T-cell (primary cell): ENCODE data around the gene ESR1. TPM values are rescaled to one million over a fixed set of nuclear protein-coding genes. Genes with fewer than 3 reads are reported as not detected.
"Not testable (repeated sequence)": the region's sequence is repeated elsewhere in the genome, so short reads cannot be mapped to it uniquely, and the experiment has no call there.

Experiments used
- ATAC-seq, 4 experiments: fragments of 200-7000 bp in 3 of 4; fragments of 150-1000 bp in 1 of 4; cut with Tn5 transposase; replicated peaks in 1 of 4; 1 replicate in 3 of 4; 2 replicates in 1 of 4; pipeline ENCODE4 v1.10.0; 2021; ENCODE audit warnings: moderate library complexity in 3 of 4, mild to moderate bottlenecking in 2 of 4, moderate number of reproducible peaks in 1 of 4
- CTCF ChIA-PET, 2 donors: fragments of 300-600 bp; sonication (Branson Sonifier 250); formaldehyde crosslinking; loops; one replicate each; lab custom pipeline; 2022; ENCODE audit warnings: antibody characterized with exemption in 2 of 2; lab: Charles Lee
- POLR2A ChIA-PET, 2 donors: fragments of 300-600 bp; sonication (Branson Sonifier 250); formaldehyde crosslinking; loops; one replicate each; lab custom pipeline; 2022; ENCODE audit warnings: antibody characterized with exemption in 2 of 2; lab: Charles Lee
- DNase-seq, 35 experiments: peaks; one replicate each; pipeline versions ENCODE4 v3.0.0 to v3.0.0-alpha.2; 2013 to 2023
- H3K27ac ChIP-seq: one replicate; pipeline ENCODE4 v1.5.1; 2013; ENCODE audit warnings: low read length
- H3K27me3 ChIP-seq, 2 experiments: replicated peaks in 1 of 2; 1 replicate in 1 of 2; 2 replicates in 1 of 2; pipeline versions ENCODE4 v1.6.1 to v1.7.0; 2013; ENCODE audit warnings: low read length in 1 of 2, mixed read lengths in 1 of 2; ENCODE audit not compliant: control insufficient read depth in 2 of 2, insufficient read depth in 2 of 2; ENCODE audit errors: extremely low read depth in 1 of 2
- H3K36me3 ChIP-seq, 2 donors: 1 replicate in 1 of 2; 2 replicates in 1 of 2; pipeline versions ENCODE4 v1.6.1 to v1.7.0; 2013; ENCODE audit warnings: low read length in 1 of 2; ENCODE audit not compliant: control insufficient read depth in 2 of 2, insufficient read depth in 1 of 2; ENCODE audit errors: extremely low read depth in 1 of 2
- H3K4me1 ChIP-seq, 2 experiments: 1 replicate in 1 of 2; 2 replicates in 1 of 2; pipeline versions ENCODE4 v1.6.1 to v1.7.0; 2013; ENCODE audit warnings: low read length in 2 of 2, mixed read lengths in 1 of 2; ENCODE audit not compliant: insufficient read depth in 2 of 2, control insufficient read depth in 1 of 2; ENCODE audit errors: extremely low read depth in 1 of 2
- H3K4me3 ChIP-seq, 2 donors: 1 replicate in 1 of 2; 2 replicates in 1 of 2; pipeline versions ENCODE4 v1.5.1 to v1.7.0; 2013; ENCODE audit warnings: mild to moderate bottlenecking in 2 of 2, low read length in 1 of 2, moderate library complexity in 1 of 2; ENCODE audit not compliant: control insufficient read depth in 1 of 2; ENCODE audit errors: extremely low read depth in 1 of 2
- H3K9me3 ChIP-seq: 2 replicates; pipeline ENCODE4 v1.7.0; 2013
- H3K27ac Mint-ChIP-seq, 2 donors: one replicate each; pipeline ENCODE4 v1.8.0; 2020 to 2021; ENCODE audit warnings: mild to moderate bottlenecking in 2 of 2, mixed read lengths in 2 of 2
- H3K27me3 Mint-ChIP-seq, 2 donors: one replicate each; pipeline ENCODE4 v1.8.0; 2021 to 2022; ENCODE audit warnings: mixed read lengths in 2 of 2
- H3K36me3 Mint-ChIP-seq: one replicate; pipeline ENCODE4 v1.8.0; 2021; ENCODE audit warnings: mixed read lengths
- H3K4me1 Mint-ChIP-seq, 3 donors: one replicate each; pipeline ENCODE4 v1.8.0; 2020 to 2022; ENCODE audit warnings: mixed read lengths in 3 of 3, mild to moderate bottlenecking in 1 of 3
- H3K4me3 Mint-ChIP-seq, 3 donors: one replicate each; pipeline ENCODE4 v1.8.0; 2020 to 2022; ENCODE audit warnings: mild to moderate bottlenecking in 3 of 3, mixed read lengths in 3 of 3, moderate library complexity in 3 of 3
- H3K9me3 Mint-ChIP-seq, 3 donors: one replicate each; pipeline ENCODE4 v1.8.0; 2020 to 2022; ENCODE audit warnings: mixed read lengths in 3 of 3
- WGBS: methylation state at CpG from one replicate; pipeline ENCODE4 v1.1.5; 2013; ENCODE audit warnings: missing lambda C conversion rate; ENCODE audit not compliant: insufficient coverage; 5-methylcytosine and 5-hydroxymethylcytosine counted together
- total RNA-seq, 35 experiments: library from RNA in 6 of 35; stranded (reverse) in 6 of 35; fragments of 120-200 nt in 1 of 35; gene quantifications; one replicate each; pipeline versions ENCODE4 v1.2.1 to v1.2.4 and lab custom pipeline; 2013 to 2026

ESR1 gene
- total RNA-seq, 5 donors from 2014 or later (not counting 1 experiment from before 2014, with no cell fraction given) = 1.5 to 7.3 (median 5.8) TPM

- no peak overlapping the region for H3K4me3 ChIP-seq
- H3K27me3 Mint-ChIP-seq = peaks cover 0 to 5% of the 10 kb centered on the region in 2 donors
- no peaks in the 10 kb centered on the region for H3K4me1 Mint-ChIP-seq
- no peaks in the 10 kb centered on the region for H3K9me3 ChIP-seq
- H3K27me3 ChIP-seq = peaks cover 0 to 3% of the 10 kb centered on the region in 2 experiments
- no peak overlapping the region for H3K27ac Mint-ChIP-seq
- ATAC-seq (no peak), DNase-seq (no peak)
- peaks cover 4% of the 10 kb centered on the region for H3K36me3 Mint-ChIP-seq
- no peak overlapping the region for H3K4me3 Mint-ChIP-seq
- POLR2A ChIA-PET = no interaction called here
- no peak overlapping the region for H3K27ac ChIP-seq
- CTCF ChIA-PET = no interaction called here
- WGBS = no CpG with 5 or more reads among the region's 4 CpGs
- H3K4me1 ChIP-seq = no peaks in the 10 kb centered on the region
- H3K9me3 Mint-ChIP-seq = no peaks in the 10 kb centered on the region
- H3K36me3 ChIP-seq = no peaks in the 10 kb centered on the region
These were observed 166.7 kb downstream of the ESR1 start for GRCh38 chr6:151974061-151974617.

- WGBS = no CpG with 5 or more reads among the region's 1 CpG
- CTCF ChIA-PET = no interaction called here
- ATAC-seq = no peak
- Mint-ChIP-seq H3K4me1 (no peaks in the 10 kb centered on the region), H3K9me3 (no peaks in the 10 kb centered on the region), H3K27me3 (peaks cover 0 to 5% of the 10 kb centered on the region in 2 donors), H3K4me3 (no peak overlapping the region), H3K27ac (no peak overlapping the region), H3K36me3 (peaks cover 1% of the 10 kb centered on the region)
- Histone ChIP-seq H3K27me3 (no peaks in the 10 kb centered on the region), H3K27ac (no peak overlapping the region), H3K36me3 (no peaks in the 10 kb centered on the region), H3K4me3 (no peak overlapping the region), H3K9me3 (no peaks in the 10 kb centered on the region), H3K4me1 (no peaks in the 10 kb centered on the region)
- POLR2A ChIA-PET = interaction anchor here in 1 of 2 donors (0.8 kb wide), 1 partner anchor 446 kb away, joined by 5 read pairs; no protein-coding TSS in a partner anchor
- DNase-seq = no peak
These were observed 168.3 kb downstream of the ESR1 start for GRCh38 chr6:151975795-151976194.

- not testable (repeated sequence) for H3K4me3 Mint-ChIP-seq, H3K27ac Mint-ChIP-seq
- CTCF ChIA-PET = interaction anchor here in 1 of 2 donors (0.5 kb wide), 1 partner anchor 357 kb away, joined by 3 read pairs; no protein-coding TSS in a partner anchor
These were observed 180.7 kb downstream of the ESR1 start for GRCh38 chr6:151988199-151988598.

GRCh38 chr6:151992091-151992490 lies 184.6 kb downstream of the ESR1 start:
- CTCF ChIA-PET = interaction anchor here (0.6 to 0.9 kb wide), 2 partner anchors 18 to 33 kb away, joined by 3 to 6 read pairs; no protein-coding TSS in a partner anchor
- Mint-ChIP-seq H3K27ac (no peak overlapping the region), H3K36me3 (no peaks in the 10 kb centered on the region), H3K9me3 (peaks cover 0 to 9% (median 0%) of the 10 kb centered on the region in 3 donors), H3K4me3 (no peak overlapping the region), H3K27me3 (peaks cover 2 to 3% of the 10 kb centered on the region in 2 donors), H3K4me1 (no peaks in the 10 kb centered on the region)
- no peaks in the 10 kb centered on the region for H3K27me3 ChIP-seq
- no peaks in the 10 kb centered on the region for H3K36me3 ChIP-seq
- POLR2A ChIA-PET = no interaction called here
- H3K9me3 ChIP-seq = no peaks in the 10 kb centered on the region
- WGBS = 100% methylated on average over 3 of the region's 5 CpGs
- H3K27ac ChIP-seq = no peak overlapping the region
- DNase-seq (no peak), ATAC-seq (no peak)
- H3K4me1 ChIP-seq = no peaks in the 10 kb centered on the region
- H3K4me3 ChIP-seq = no peak overlapping the region

More at GRCh38 chr6:151988199-151988598, 180.7 kb downstream of the ESR1 start:
- H3K4me1 ChIP-seq, H3K27ac ChIP-seq, H3K27me3 Mint-ChIP-seq, DNase-seq, H3K4me3 ChIP-seq, H3K9me3 Mint-ChIP-seq, H3K27me3 ChIP-seq, POLR2A ChIA-PET, H3K9me3 ChIP-seq, H3K36me3 ChIP-seq, H3K4me1 Mint-ChIP-seq, H3K36me3 Mint-ChIP-seq, ATAC-seq: not testable (repeated sequence)
- WGBS = 69% methylated on average over 4 of the region's 6 CpGs

- no peak for ATAC-seq
- Mint-ChIP-seq H3K36me3 (no peaks in the 10 kb centered on the region), H3K4me1 (no peaks in the 10 kb centered on the region), H3K4me3 (no peak overlapping the region), H3K9me3 (peaks cover 0 to 9% (median 0%) of the 10 kb centered on the region in 3 donors), H3K27me3 (peaks cover 2 to 3% of the 10 kb centered on the region in 2 donors), H3K27ac (no peak overlapping the region)
- Histone ChIP-seq H3K4me3 (no peak overlapping the region), H3K9me3 (no peaks in the 10 kb centered on the region), H3K27ac (no peak overlapping the region), H3K4me1 (no peaks in the 10 kb centered on the region), H3K27me3 (no peaks in the 10 kb centered on the region), H3K36me3 (no peaks in the 10 kb centered on the region)
- ChIA-PET CTCF (no interaction called here), POLR2A (no interaction called here)
- 82% methylated on average over 1 of the region's 3 CpGs for WGBS
- no peak for DNase-seq
These were observed 185.9 kb downstream of the ESR1 start for GRCh38 chr6:151993364-151993763.

- ATAC-seq (no peak), DNase-seq (no peak)
- Histone ChIP-seq H3K36me3 (no peaks in the 10 kb centered on the region), H3K9me3 (no peaks in the 10 kb centered on the region), H3K27ac (no peak overlapping the region), H3K4me1 (no peaks in the 10 kb centered on the region), H3K4me3 (no peak overlapping the region), H3K27me3 (no peaks in the 10 kb centered on the region)
- no peaks in the 10 kb centered on the region for H3K9me3 Mint-ChIP-seq
- H3K27me3 Mint-ChIP-seq = no peaks in the 10 kb centered on the region
- POLR2A ChIA-PET = interaction anchor here in 1 of 2 donors (0.6 kb wide), 1 partner anchor 321 kb away, joined by 6 read pairs; no protein-coding TSS in a partner anchor
- WGBS = no CpG with 5 or more reads among the region's 1 CpG
- no peak overlapping the region for H3K4me3 Mint-ChIP-seq
- CTCF ChIA-PET = no interaction called here
- no peak overlapping the region for H3K27ac Mint-ChIP-seq
- no peaks in the 10 kb centered on the region for H3K4me1 Mint-ChIP-seq
- H3K36me3 Mint-ChIP-seq = no peaks in the 10 kb centered on the region
These were observed 191.3 kb downstream of the ESR1 start for GRCh38 chr6:151998784-151999183.
